Gastroesophageal sphincter (tissue), 2 donors: ENCODE results near the gene CRYBG1.

Experiments
- EP300 ChIP-seq: sonication (generic); formaldehyde crosslinking; IDR thresholded peaks from one replicate; pipeline ENCODE4 v1.6.1; 2017; ENCODE audit warnings: antibody characterized with exemption, mild to moderate bottlenecking
- POLR2A ChIP-seq, 2 donors: fragments of 450-650 bp; IDR thresholded peaks; one replicate each; pipeline ENCODE4 v1.6.1; 2017; ENCODE audit warnings: antibody characterized with exemption in 2 of 2, mild to moderate bottlenecking in 2 of 2, moderate library complexity in 1 of 2

DNA sequence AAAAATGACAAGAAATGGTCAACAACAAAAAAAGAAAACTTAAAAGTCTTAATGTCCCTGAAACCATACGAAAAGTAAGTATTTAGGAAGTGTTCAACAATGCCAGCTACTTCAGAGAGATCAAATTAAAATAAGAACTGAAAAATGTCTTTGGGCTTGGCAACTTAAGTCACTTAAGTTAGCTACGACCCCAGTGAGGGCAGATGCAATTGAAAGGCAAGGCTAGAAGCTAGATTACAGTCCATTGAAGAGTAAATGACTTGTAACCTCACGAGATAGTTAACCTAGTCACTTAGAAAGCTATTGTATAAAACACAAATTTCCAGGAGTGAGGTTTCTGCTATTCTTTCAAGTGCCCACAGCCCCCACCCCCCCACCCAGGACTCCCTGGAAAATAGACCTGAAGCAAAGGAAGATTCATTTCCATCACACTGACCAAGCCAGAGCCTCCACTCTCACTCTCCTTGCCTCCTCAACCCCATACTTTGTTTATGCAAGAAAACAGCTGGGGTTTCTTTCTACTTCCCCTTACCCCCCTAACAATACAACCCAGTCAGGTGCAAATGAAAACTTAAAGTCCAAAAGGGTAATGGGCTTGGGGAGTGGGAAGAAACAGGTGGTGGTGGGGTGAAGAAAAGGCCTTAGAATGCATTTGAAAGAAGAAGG, 254.2 kb downstream of the CRYBG1 start:
- TF ChIP-seq EP300, result no peak
- TF ChIP-seq POLR2A (IDR thresholded peaks at IDR 0.05), result no peak
